NCI-H82 (cell line): ENCODE measurements around the gene KCNK16.

ENCODE experiments used
- DNase-seq: peaks from one replicate; lab custom pipeline; 2025; lab: John Stamatoyannopoulos, UW

KCNK16 gene

GRCh38 chr6:39341937-39342336, 19.4 kb upstream of the KCNK16 start:
- no peak for DNase-seq

- DNase-seq = no peak
Measured at GRCh38 chr6:39341352-39341751, 18.9 kb upstream of the KCNK16 start.

DNA sequence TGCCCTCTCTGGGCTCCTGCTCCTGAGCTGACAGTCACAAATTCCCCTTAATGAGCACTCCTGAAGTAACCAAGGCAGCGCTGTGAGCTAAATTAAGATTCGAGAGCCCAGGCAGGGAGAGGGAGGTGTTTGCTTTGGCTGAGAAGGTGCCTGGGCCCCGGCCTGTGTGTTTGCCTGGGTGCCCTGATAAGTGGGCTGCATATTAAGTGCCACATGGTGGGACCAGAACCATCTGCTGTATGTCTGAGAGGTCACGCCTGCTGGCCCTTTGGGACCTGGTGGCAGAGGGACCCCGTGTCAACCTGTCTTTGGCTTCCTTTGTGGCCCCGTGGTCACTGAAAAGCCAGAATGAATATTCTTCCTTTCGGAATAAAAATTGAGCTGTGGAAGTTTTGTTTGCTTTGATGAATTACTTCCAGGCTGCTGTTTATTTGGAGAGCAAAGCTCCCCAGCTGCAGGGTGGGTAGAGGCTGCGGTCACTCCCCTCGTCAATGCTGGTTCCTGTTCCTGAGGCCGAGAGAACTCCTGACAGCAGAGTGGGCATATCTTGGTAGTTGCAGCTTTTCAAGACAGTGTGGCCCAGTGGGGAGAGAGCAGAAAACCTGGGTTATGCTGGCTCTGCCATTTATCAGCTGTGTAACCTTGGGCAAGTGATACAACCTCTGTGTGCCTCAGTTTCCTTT, 17.5 kb upstream of the KCNK16 start:
- DNase-seq = peak; percentile 72

GRCh38 chr6:39339096-39339867, 16.8 kb upstream of the KCNK16 start:
- DNase-seq = peak; percentile 79

GRCh38 chr6:39338397-39338796, 15.9 kb upstream of the KCNK16 start:
- no peak for DNase-seq

DNA sequence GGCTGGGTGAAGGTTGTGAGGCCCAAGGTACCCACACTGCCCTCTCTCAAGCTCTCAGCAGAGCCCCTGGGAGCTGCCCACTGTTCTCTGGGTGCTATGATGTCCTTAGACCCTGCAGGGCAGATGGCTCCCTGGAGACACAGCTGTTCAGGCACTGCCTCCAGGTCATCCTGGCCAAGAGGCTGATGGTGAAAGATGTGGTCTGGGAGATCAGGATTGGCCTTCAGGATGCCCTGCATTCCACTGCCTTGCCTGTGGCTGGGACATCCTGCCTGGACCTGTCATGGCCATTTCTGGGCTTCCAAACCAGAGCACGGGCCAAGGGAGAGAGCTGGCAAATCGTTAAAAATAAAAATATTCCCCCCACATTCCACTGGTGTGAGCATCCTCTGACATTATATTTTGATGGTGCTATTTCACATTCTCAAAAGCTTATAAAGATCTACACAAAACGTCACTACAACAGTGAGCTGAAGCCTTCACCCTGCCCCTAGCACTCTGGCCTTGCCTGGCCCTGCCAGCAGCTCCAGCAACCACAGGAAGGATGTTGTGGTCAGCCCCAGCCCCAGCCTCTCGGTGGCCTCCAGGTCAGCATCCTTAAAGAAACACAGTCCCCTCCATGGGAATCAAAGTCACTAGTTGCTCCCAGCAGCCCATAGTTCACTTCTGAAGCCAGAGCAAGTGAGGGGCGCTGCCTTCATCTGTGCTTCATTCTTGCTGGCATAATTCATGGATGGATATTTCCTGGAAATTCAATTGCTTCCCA, 13.5 kb upstream of the KCNK16 start:
- DNase-seq = peak; percentile 40

DNA sequence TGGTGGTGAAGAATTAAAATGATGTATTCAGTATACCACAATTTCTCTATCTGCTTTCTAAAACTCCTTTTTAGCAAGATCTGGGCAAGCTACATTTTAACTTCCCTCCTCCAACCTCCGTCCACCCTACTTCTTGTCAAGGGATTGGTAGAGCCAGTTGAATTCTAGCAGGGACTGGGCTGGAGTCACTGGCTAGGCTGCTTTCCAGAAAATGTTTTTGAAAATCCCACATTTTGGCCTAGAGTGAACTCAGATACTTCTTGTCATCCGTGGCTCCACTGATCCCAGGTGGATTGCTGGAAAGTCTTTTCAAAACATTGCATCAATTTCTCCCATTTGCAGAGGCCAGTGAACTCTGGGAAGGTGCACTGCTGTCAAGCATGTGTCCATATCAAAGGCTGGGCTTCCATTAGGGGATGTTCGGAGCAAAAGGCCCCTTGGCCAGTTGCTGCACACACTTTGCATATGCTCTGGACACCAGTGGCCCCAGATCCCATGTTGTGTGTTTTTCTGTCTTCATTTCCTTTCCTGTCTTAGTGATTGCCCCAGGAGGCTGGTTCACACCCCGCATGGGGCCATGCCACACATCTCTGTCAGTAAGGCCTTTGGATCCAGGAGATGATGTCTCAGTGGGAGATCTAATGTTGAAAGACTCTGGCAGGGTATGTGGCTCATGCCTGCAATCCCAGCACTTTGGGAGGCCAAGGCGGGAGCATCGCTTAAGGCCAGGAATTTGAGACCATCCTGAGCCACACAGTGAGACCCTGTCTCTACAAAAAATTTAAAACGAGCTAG, 11.3 kb upstream of the KCNK16 start:
- DNase-seq = no peak

DNA sequence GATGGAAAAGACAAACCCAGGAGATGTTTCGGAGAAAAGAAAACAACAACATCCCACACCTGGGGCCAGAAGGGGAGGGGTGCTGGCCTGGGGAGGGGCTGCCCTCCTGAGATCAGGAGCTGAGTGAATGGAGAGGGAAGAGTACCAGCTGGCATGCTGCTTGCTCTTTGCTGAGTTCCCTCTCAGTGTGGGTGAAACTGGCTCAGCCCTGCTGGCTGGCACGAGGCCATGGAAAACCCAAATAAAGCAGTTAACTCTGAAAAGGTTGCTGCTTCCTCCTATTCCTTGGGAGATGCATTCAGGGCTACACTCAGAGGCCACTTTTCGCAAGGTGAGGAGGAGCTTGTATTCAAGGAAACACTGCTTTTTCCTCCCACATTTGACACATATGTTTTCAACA, 8.0 kb upstream of the KCNK16 start:
- no peak for DNase-seq

- no peak for DNase-seq
Measured at GRCh38 chr6:39330057-39330456, 7.6 kb upstream of the KCNK16 start.

- no peak for DNase-seq
Measured at GRCh38 chr6:39328066-39328465, 5.6 kb upstream of the KCNK16 start.

GRCh38 chr6:39327507-39327906, 5.0 kb upstream of the KCNK16 start:
- peak; percentile 65 for DNase-seq

- DNase-seq = no peak
Measured at GRCh38 chr6:39321761-39322160, 741 bp downstream of the KCNK16 start.

DNA sequence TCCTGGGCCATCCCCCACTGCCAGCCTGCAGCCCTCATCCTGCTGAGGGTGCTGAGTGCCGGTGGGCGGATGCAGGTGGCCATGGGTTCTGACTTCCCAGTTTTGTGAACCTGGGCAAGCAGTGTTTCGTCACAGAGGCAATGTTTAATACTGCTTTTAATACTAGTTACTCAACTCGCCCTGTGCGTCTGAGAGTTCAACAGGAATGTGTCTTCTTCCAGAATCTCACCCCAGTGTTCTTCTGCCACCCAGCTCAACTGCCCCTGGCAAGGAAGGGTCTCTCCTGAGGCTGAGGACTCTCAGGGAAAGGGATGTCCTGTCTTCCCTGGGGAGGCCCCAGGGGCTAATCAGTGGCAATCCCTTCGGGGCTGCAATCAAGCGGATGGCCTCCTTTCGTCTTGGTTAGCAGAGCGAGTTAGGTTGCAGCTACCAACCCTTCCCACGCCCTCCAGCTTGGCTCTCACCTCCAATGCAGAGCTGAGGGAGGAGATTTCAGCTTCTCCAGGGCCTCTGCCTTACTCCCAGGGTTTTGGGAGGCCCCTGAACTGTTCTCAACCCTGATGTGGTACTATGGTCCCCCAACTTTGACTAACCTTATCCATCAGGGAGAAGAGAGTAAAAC, 2.0 kb downstream of the KCNK16 start:
- no peak for DNase-seq

DNA sequence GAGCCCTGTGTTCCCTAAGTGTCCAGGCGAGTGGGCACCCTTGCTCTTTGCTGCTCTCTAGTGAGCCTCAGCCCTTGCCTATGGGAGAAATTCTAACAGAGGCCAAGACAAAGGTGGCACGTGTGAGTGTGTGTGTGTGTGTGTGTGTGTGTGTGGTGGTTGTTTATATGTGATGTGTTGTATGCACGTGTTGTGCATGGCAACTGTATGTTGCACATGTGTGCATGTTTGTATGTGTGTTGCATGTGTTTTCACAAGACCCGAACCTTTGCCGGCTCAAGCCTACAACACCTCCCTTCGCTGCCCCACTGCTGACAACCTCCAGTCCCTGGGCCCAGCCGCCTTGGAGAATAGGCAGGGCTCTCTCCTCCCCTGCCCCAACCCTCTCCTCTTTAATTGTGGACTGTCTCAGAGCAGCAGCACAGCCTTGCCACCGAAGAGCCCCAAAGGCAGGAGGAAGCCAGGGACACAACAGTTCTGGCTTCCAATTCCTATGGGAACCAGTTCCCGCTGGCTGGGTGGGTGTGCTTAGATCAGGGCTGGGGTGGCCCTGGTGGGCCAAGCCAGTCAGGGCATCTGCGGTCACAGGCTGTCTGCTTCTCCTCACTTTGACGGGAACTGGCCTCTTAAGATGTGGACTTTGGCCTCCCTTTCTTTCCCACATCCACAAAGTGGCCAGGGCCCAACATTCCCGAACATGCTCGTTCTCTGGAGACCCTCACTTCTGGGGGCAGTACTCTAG, 2.7 kb downstream of the KCNK16 start:
- no peak for DNase-seq

DNA sequence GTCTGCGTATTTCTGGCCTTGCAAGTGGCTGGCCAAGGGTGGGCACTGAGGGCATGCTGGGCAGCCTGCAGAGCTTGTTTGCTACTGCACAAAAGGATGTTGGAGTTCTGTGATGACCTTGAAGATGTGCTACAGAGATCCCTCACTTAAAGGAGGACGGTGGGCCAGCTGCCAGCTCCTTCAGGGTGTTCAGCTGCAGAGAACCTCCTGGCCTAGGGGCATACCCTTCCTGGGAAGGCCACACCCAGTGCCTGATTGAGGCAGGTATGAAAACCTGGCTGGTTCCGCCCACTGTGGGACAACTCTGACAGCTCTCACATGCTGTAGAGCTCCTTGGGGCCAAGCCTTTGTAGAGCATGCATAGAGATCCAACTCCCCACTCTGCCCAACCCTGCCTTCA, 5.2 kb downstream of the KCNK16 start:
- no peak for DNase-seq

DNA sequence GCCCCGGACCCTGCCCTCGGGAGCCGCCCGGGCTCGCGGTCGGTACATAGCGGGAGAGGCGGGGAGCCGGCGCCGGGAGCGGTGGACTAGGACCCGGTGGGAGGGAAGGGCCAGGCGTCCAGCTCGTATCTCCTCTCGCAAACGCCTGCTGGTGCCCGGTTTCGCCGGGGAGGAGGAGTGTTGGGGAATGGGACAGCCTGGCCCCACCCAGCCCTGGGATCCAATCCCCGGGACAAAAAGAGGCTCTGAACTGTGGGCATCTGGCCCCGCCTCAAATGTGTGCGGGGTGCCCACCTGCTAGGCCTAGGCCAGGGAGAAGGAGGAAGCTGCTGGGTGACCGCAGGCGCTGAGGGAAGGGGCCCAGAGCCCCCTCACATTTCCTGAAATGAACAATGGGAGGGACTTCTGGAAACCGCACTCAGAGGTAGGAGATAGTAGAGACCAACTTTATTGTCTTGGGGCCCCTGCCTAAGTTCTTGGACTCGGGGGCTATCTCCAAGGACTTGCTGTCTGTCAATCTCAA, 8.2 kb downstream of the KCNK16 start, which contains the start of gene KCNK17:
Gene KCNK17 (minus strand): TSS at position 147 of the 523 bp plus-strand sequence. CDS start 99 bp downstream, at position 48.
- no peak for DNase-seq

DNA sequence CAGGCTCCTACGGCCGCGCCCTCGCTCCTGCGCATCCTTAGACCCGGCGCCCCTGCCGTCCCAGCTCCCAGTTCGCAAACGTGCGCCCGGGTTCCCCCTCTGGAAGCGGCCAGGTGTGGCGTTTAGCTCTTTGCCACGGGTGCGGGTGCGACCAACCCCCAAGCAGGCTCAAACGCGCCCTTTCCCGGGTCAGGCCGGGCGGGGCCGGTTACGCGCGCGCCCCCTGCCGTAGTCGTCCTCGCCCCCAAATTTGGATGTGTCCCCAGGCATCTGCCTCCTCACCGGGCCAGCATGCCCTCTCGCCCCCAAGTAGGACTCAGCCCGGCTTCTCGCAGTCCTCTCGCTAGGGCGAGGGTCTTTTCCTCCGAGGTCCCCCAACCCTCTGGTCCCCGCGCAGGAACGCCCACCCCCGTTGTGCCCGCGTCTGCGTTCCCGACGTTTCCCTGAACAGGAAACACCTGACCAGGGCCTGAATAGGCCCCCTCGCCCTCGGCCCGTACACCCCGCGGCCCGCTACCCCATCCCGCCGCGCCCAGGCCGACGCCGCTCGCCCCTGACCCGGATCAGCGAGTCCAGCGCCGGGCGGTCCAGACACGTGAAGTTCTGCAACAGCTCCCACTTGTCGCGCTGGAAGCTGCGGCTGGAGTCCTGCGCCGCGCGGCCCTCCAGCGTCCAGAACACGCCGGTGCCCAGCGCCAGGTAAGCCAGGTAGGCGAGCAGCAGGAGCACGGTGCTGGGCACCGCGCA, 8.8 kb downstream of the KCNK16 start:
- DNase-seq = no peak

DNA sequence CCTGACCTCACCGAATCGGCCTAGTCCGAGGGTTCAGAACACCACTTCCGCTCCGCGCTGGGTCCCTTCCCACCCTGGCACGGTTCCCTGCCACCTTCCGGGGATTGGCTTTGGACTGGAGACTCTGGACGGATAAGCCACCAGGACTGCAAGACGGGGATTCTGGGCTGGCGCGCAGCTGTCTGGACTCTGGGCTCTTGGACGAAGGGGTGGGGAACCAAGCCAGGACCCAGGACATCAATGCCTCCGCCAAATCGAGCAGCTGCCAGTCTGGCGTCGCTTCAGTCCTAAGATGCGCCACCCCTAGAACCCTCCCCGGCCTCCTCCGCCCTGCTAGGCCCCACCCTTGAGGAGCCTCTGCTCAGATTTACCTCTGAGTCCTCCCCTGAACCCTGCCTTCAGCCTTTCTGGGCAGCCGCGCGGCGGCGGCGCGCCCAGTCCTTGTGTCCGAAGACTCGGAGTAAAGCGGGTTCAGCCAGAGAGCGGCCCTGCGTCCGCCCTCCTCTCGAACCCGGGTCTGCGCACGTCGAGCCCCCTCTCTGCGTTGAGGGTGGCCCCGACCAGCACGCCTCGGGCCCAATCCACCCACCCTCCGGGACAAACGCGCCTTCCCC, 9.5 kb downstream of the KCNK16 start:
- no peak for DNase-seq

- peak; percentile 52 for DNase-seq
Measured at GRCh38 chr6:39310542-39310941, 12.0 kb downstream of the KCNK16 start.
